ENCODE measurements around the gene IL17F. TPM values are rescaled to one million over a fixed set of nuclear protein-coding genes. Genes with fewer than 3 reads are reported as not detected.

IL17F gene
- total RNA-seq, 1 donor from 2014 or later, result not detected

- H3K4me1 ChIP-seq (ENCODE audit: control insufficient read depth in 3 of 3, insufficient read depth in 3 of 3, low read length in 3 of 3), result no peaks in the 10 kb centered on the region
- no peak overlapping the region for H3K9ac ChIP-seq (ENCODE audit: low read depth in 1 of 3, low read length in 3 of 3)
- peaks cover 0 to 3% (median 0%) of the 10 kb centered on the region in 3 donors for H3K27me3 ChIP-seq (ENCODE audit: control insufficient read depth in 3 of 3, insufficient read depth in 3 of 3, low read length in 3 of 3)
- no peaks in the 10 kb centered on the region for H3K36me3 ChIP-seq (ENCODE audit: control insufficient read depth in 3 of 3, insufficient read depth in 3 of 3, low read length in 3 of 3)
- H3K9me3 ChIP-seq (ENCODE audit: control insufficient read depth in 3 of 3, low read length in 3 of 3), result no peaks in the 10 kb centered on the region
- no peak overlapping the region for H3K27ac ChIP-seq (ENCODE audit: low read depth, low read length)
- H3K4me3 ChIP-seq (ENCODE audit: low read length in 3 of 3), result no peak overlapping the region
Measured at GRCh38 chr6:52221302-52221701, 23.0 kb downstream of the IL17F start.

- Histone ChIP-seq H3K4me1 (ENCODE audit: control insufficient read depth in 3 of 3, insufficient read depth in 3 of 3, low read length in 3 of 3) (no peaks in the 10 kb centered on the region), H3K9ac (ENCODE audit: low read depth in 1 of 3, low read length in 3 of 3) (no peak overlapping the region), H3K27me3 (ENCODE audit: control insufficient read depth in 3 of 3, insufficient read depth in 3 of 3, low read length in 3 of 3) (no peaks in the 10 kb centered on the region), H3K9me3 (ENCODE audit: control insufficient read depth in 3 of 3, low read length in 3 of 3) (no peaks in the 10 kb centered on the region), H3K4me3 (ENCODE audit: low read length in 3 of 3) (no peak overlapping the region), H3K36me3 (ENCODE audit: control insufficient read depth in 3 of 3, insufficient read depth in 3 of 3, low read length in 3 of 3) (no peaks in the 10 kb centered on the region), H3K27ac (ENCODE audit: low read depth, low read length) (no peak overlapping the region)
Measured at GRCh38 chr6:52217761-52218160, 26.5 kb downstream of the IL17F start.

GRCh38 chr6:52216932-52217575 is 27.2 kb downstream of the IL17F start:
- Histone ChIP-seq H3K4me1 (ENCODE audit: control insufficient read depth in 3 of 3, insufficient read depth in 3 of 3, low read length in 3 of 3) (no peaks in the 10 kb centered on the region), H3K27me3 (ENCODE audit: control insufficient read depth in 3 of 3, insufficient read depth in 3 of 3, low read length in 3 of 3) (peaks cover 0 to 4% (median 0%) of the 10 kb centered on the region in 3 donors), H3K4me3 (ENCODE audit: low read length in 3 of 3) (no peak overlapping the region), H3K36me3 (ENCODE audit: control insufficient read depth in 3 of 3, insufficient read depth in 3 of 3, low read length in 3 of 3) (no peaks in the 10 kb centered on the region), H3K9me3 (ENCODE audit: control insufficient read depth in 3 of 3, low read length in 3 of 3) (no peaks in the 10 kb centered on the region), H3K9ac (ENCODE audit: low read depth in 1 of 3, low read length in 3 of 3) (no peak overlapping the region), H3K27ac (ENCODE audit: low read depth, low read length) (no peak overlapping the region)

- Histone ChIP-seq H3K27me3 (ENCODE audit: control insufficient read depth in 3 of 3, insufficient read depth in 3 of 3, low read length in 3 of 3) (peaks cover 0 to 4% (median 0%) of the 10 kb centered on the region in 3 donors), H3K27ac (ENCODE audit: low read depth, low read length) (no peak overlapping the region), H3K36me3 (ENCODE audit: control insufficient read depth in 3 of 3, insufficient read depth in 3 of 3, low read length in 3 of 3) (no peaks in the 10 kb centered on the region), H3K4me1 (ENCODE audit: control insufficient read depth in 3 of 3, insufficient read depth in 3 of 3, low read length in 3 of 3) (no peaks in the 10 kb centered on the region), H3K4me3 (ENCODE audit: low read length in 3 of 3) (no peak overlapping the region), H3K9ac (ENCODE audit: low read depth in 1 of 3, low read length in 3 of 3) (no peak overlapping the region), H3K9me3 (ENCODE audit: control insufficient read depth in 3 of 3, low read length in 3 of 3) (no peaks in the 10 kb centered on the region)
Measured at GRCh38 chr6:52215787-52216186, 28.5 kb downstream of the IL17F start.

GRCh38 chr6:52213127-52213526 is 31.2 kb downstream of the IL17F start:
- H3K36me3 ChIP-seq (ENCODE audit: control insufficient read depth in 3 of 3, insufficient read depth in 3 of 3, low read length in 3 of 3), result no peaks in the 10 kb centered on the region
- H3K9me3 ChIP-seq (ENCODE audit: control insufficient read depth in 3 of 3, low read length in 3 of 3), result no peaks in the 10 kb centered on the region
- no peak overlapping the region for H3K27ac ChIP-seq (ENCODE audit: low read depth, low read length)
- no peak overlapping the region for H3K9ac ChIP-seq (ENCODE audit: low read depth in 1 of 3, low read length in 3 of 3)
- no peaks in the 10 kb centered on the region for H3K4me1 ChIP-seq (ENCODE audit: control insufficient read depth in 3 of 3, insufficient read depth in 3 of 3, low read length in 3 of 3)
- no peak overlapping the region for H3K4me3 ChIP-seq (ENCODE audit: low read length in 3 of 3)
- peaks cover 0 to 4% (median 0%) of the 10 kb centered on the region in 3 donors for H3K27me3 ChIP-seq (ENCODE audit: control insufficient read depth in 3 of 3, insufficient read depth in 3 of 3, low read length in 3 of 3)

GRCh38 chr6:52210227-52210626 is 34.1 kb downstream of the IL17F start:
- no peak overlapping the region for H3K9ac ChIP-seq (ENCODE audit: low read depth in 1 of 3, low read length in 3 of 3)
- no peaks in the 10 kb centered on the region for H3K9me3 ChIP-seq (ENCODE audit: control insufficient read depth in 3 of 3, low read length in 3 of 3)
- no peak overlapping the region for H3K27ac ChIP-seq (ENCODE audit: low read depth, low read length)
- H3K4me3 ChIP-seq (ENCODE audit: low read length in 3 of 3), result no peak overlapping the region
- no peaks in the 10 kb centered on the region for H3K4me1 ChIP-seq (ENCODE audit: control insufficient read depth in 3 of 3, insufficient read depth in 3 of 3, low read length in 3 of 3)
- no peaks in the 10 kb centered on the region for H3K36me3 ChIP-seq (ENCODE audit: control insufficient read depth in 3 of 3, insufficient read depth in 3 of 3, low read length in 3 of 3)
- peaks cover 0 to 4% (median 0%) of the 10 kb centered on the region in 3 donors for H3K27me3 ChIP-seq (ENCODE audit: control insufficient read depth in 3 of 3, insufficient read depth in 3 of 3, low read length in 3 of 3)

GRCh38 chr6:52209770-52210169 is 34.5 kb downstream of the IL17F start:
- Histone ChIP-seq H3K36me3 (ENCODE audit: control insufficient read depth in 3 of 3, insufficient read depth in 3 of 3, low read length in 3 of 3) (no peaks in the 10 kb centered on the region), H3K27ac (ENCODE audit: low read depth, low read length) (no peak overlapping the region)

GRCh38 chr6:52208612-52209011 is 35.7 kb downstream of the IL17F start:
- Histone ChIP-seq H3K4me3 (ENCODE audit: low read length in 3 of 3) (no peak overlapping the region), H3K27ac (ENCODE audit: low read depth, low read length) (no peak overlapping the region), H3K27me3 (ENCODE audit: control insufficient read depth in 3 of 3, insufficient read depth in 3 of 3, low read length in 3 of 3) (peaks cover 0 to 4% (median 0%) of the 10 kb centered on the region in 3 donors), H3K9ac (ENCODE audit: low read depth in 1 of 3, low read length in 3 of 3) (no peak overlapping the region), H3K9me3 (ENCODE audit: control insufficient read depth in 3 of 3, low read length in 3 of 3) (no peaks in the 10 kb centered on the region), H3K36me3 (ENCODE audit: control insufficient read depth in 3 of 3, insufficient read depth in 3 of 3, low read length in 3 of 3) (no peaks in the 10 kb centered on the region), H3K4me1 (ENCODE audit: control insufficient read depth in 3 of 3, insufficient read depth in 3 of 3, low read length in 3 of 3) (no peaks in the 10 kb centered on the region)

More at GRCh38 chr6:52209770-52210169, 34.5 kb downstream of the IL17F start:
- no peak overlapping the region for H3K9ac ChIP-seq (ENCODE audit: low read depth in 1 of 3, low read length in 3 of 3)
- no peaks in the 10 kb centered on the region for H3K4me1 ChIP-seq (ENCODE audit: control insufficient read depth in 3 of 3, insufficient read depth in 3 of 3, low read length in 3 of 3)
- H3K27me3 ChIP-seq (ENCODE audit: control insufficient read depth in 3 of 3, insufficient read depth in 3 of 3, low read length in 3 of 3), result peaks cover 0 to 4% (median 0%) of the 10 kb centered on the region in 3 donors
- no peaks in the 10 kb centered on the region for H3K9me3 ChIP-seq (ENCODE audit: control insufficient read depth in 3 of 3, low read length in 3 of 3)
- no peak overlapping the region for H3K4me3 ChIP-seq (ENCODE audit: low read length in 3 of 3)

- Histone ChIP-seq H3K27me3 (ENCODE audit: control insufficient read depth in 3 of 3, insufficient read depth in 3 of 3, low read length in 3 of 3) (peaks cover 0 to under 1% (median 0%) of the 10 kb centered on the region in 3 donors), H3K4me1 (ENCODE audit: control insufficient read depth in 3 of 3, insufficient read depth in 3 of 3, low read length in 3 of 3) (no peaks in the 10 kb centered on the region), H3K36me3 (ENCODE audit: control insufficient read depth in 3 of 3, insufficient read depth in 3 of 3, low read length in 3 of 3) (no peaks in the 10 kb centered on the region), H3K9me3 (ENCODE audit: control insufficient read depth in 3 of 3, low read length in 3 of 3) (peaks cover 0 to under 1% (median 0%) of the 10 kb centered on the region in 3 donors), H3K27ac (ENCODE audit: low read depth, low read length) (no peak overlapping the region), H3K9ac (ENCODE audit: low read depth in 1 of 3, low read length in 3 of 3) (no peak overlapping the region), H3K4me3 (ENCODE audit: low read length in 3 of 3) (no peak overlapping the region)
Measured at GRCh38 chr6:52207066-52207465, 37.2 kb downstream of the IL17F start.

GRCh38 chr6:52201493-52201892 is 42.8 kb downstream of the IL17F start:
- H3K36me3 ChIP-seq (ENCODE audit: control insufficient read depth in 3 of 3, insufficient read depth in 3 of 3, low read length in 3 of 3), result no peaks in the 10 kb centered on the region
- H3K9me3 ChIP-seq (ENCODE audit: control insufficient read depth in 3 of 3, low read length in 3 of 3), result peaks cover 0 to 5% (median 4%) of the 10 kb centered on the region in 3 donors
- H3K27me3 ChIP-seq (ENCODE audit: control insufficient read depth in 3 of 3, insufficient read depth in 3 of 3, low read length in 3 of 3), result no peaks in the 10 kb centered on the region
- H3K4me3 ChIP-seq (ENCODE audit: low read length in 3 of 3), result no peak overlapping the region
- H3K27ac ChIP-seq (ENCODE audit: low read depth, low read length), result no peak overlapping the region
- H3K4me1 ChIP-seq (ENCODE audit: control insufficient read depth in 3 of 3, insufficient read depth in 3 of 3, low read length in 3 of 3), result no peaks in the 10 kb centered on the region
- H3K9ac ChIP-seq (ENCODE audit: low read depth in 1 of 3, low read length in 3 of 3), result no peak overlapping the region

All from skeletal muscle tissue (tissue), 4 donors.